Astrocyte (in vitro differentiated cells and primary cell): ENCODE results near the gene FRMD4A.

ENCODE experiments used
- CTCF ChIP-seq: IDR thresholded peaks from 2 replicates; pipeline ENCODE4 v1.5.1; 2011; ENCODE audit warnings: low read depth, mild to moderate bottlenecking, inconsistent platforms, low read length, moderate library complexity; ENCODE audit not compliant: insufficient read depth
- EZH2 ChIP-seq: IDR thresholded peaks from 2 replicates; pipeline ENCODE4 v1.6.1; 2012; ENCODE audit warnings: mild to moderate bottlenecking, low read length, inconsistent platforms; ENCODE audit not compliant: insufficient read depth

GRCh38 chr10:13597909-13598308 lies 732.8 kb downstream of the FRMD4A start:
- TF ChIP-seq CTCF (no peak), EZH2 (no peak)
